HCT116 (cell line): ENCODE results near the gene ORAI1. TPM values are rescaled to one million over a fixed set of nuclear protein-coding genes. Genes with fewer than 3 reads are reported as not detected.

Experiments used
- ATAC-seq: fragments of 200-7000 bp; cut with Tn5 transposase; 2 replicates; pipeline ENCODE4 v1.9.1; 2020; ENCODE audit warnings: mild to moderate bottlenecking, moderate library complexity
- BruUV-seq: library from RNA; stranded (reverse); fragments of 400-500 nt; replicated peaks from 2 replicates; lab custom pipeline; 2021; lab: Mats Ljungman, UMichigan
- CTCF ChIA-PET: fragments of 300-600 bp; sonication (Branson Sonifier 250); formaldehyde crosslinking; loops from one replicate; lab custom pipeline; 2021; ENCODE audit warnings: antibody characterized with exemption; lab: Charles Lee
- POLR2A ChIA-PET: fragments of 300-600, 350-600 bp; sonication (Branson Sonifier 250); formaldehyde crosslinking; loops from one replicate; lab custom pipeline; 2021; ENCODE audit warnings: antibody characterized with exemption; lab: Charles Lee
- RAD21 ChIA-PET, 2 experiments: fragments of 300-600 bp; sonication (Branson Sonifier 250); formaldehyde crosslinking; loops; one replicate each; lab custom pipeline; 2023; ENCODE audit warnings: low total read pairs in 2 of 2; ENCODE audit not compliant: uncharacterized antibody in 2 of 2, unreplicated experiment in 2 of 2, low non-redundant PET in 1 of 2; lab: Charles Lee
- DNase-seq: peaks from one replicate; pipeline ENCODE4 v3.0.0-alpha.2; 2010; ENCODE audit warnings: low read depth, low spot score
- H2AFZ ChIP-seq: fragments of 200-600 bp; shearing (Covaris generic), sonication (generic); 2 replicates; pipeline ENCODE4 v1.6.1; 2017; ENCODE audit warnings: low read depth, mixed run types, mixed read lengths, antibody characterized with exemption, low read length; ENCODE audit not compliant: poor library complexity, severe bottlenecking
- H3K27ac ChIP-seq: 2 replicates; pipeline ENCODE4 v1.5.1; 2012; ENCODE audit warnings: low read depth, low read length
- H3K27me3 ChIP-seq: fragments of 200-600 bp; sonication (generic); 2 replicates; pipeline ENCODE4 v1.6.1; 2016; ENCODE audit warnings: mixed run types, low read length, mixed read lengths; ENCODE audit not compliant: insufficient read depth
- H3K36me3 ChIP-seq, 2 experiments: fragments of 200-500 bp in 1 of 2; fragments of 200-600 bp in 1 of 2; sonication (Bioruptor generic) in 1 of 2; sonication (generic) in 1 of 2; 2 replicates each; pipeline versions ENCODE4 v1.5.1 to v1.6.1; 2014 to 2016; ENCODE audit warnings: low read length in 2 of 2, inconsistent platforms in 1 of 2, mixed read lengths in 1 of 2, mixed run types in 1 of 2; ENCODE audit not compliant: insufficient read depth in 2 of 2, control insufficient read depth in 1 of 2
- H3K4me1 ChIP-seq, 2 experiments: fragments of 200-600 bp in 1 of 2; sonication (generic) in 1 of 2; 2 replicates each; pipeline versions ENCODE4 v1.5.1 to v1.6.1; 2012 to 2017; ENCODE audit warnings: low read length in 2 of 2, inconsistent platforms in 1 of 2, mild to moderate bottlenecking in 1 of 2, mixed read lengths in 1 of 2, mixed run types in 1 of 2, moderate library complexity in 1 of 2; ENCODE audit not compliant: insufficient read depth in 2 of 2, control insufficient read depth in 1 of 2
- H3K4me2 ChIP-seq: fragments of 200-600 bp; sonication (generic); 2 replicates; pipeline ENCODE4 v1.6.1; 2017; ENCODE audit warnings: mixed run types, low read length, mixed read lengths
- H3K4me3 ChIP-seq, 2 experiments: fragments of 200-600 bp in 1 of 2; sonication (generic) in 1 of 2; replicated peaks in 1 of 2; 2 replicates each; pipeline ENCODE4 v1.5.1; 2011 to 2016; ENCODE audit warnings: low read length in 2 of 2, control low read depth in 1 of 2, low read depth in 1 of 2, mild to moderate bottlenecking in 1 of 2, mixed read lengths in 1 of 2, mixed run types in 1 of 2
- H3K79me2 ChIP-seq: fragments of 200-600 bp; sonication (generic); 2 replicates; pipeline ENCODE4 v1.6.1; 2017; ENCODE audit warnings: mild to moderate bottlenecking, mixed run types, low read length, moderate library complexity, mixed read lengths; ENCODE audit not compliant: insufficient read depth
- H3K9ac ChIP-seq: fragments of 200-600 bp; sonication (generic); 2 replicates; pipeline ENCODE4 v1.6.1; 2016; ENCODE audit warnings: low read length, mixed read lengths
- H3K9me2 ChIP-seq: fragments of 200-600 bp; sonication (generic), shearing (Covaris generic); 2 replicates; pipeline ENCODE4 v1.6.1; 2017; ENCODE audit warnings: mixed run types, mild to moderate bottlenecking, moderate library complexity; ENCODE audit not compliant: insufficient read depth
- H3K9me3 ChIP-seq, 2 experiments: fragments of 200-500 bp in 1 of 2; fragments of 200-600 bp in 1 of 2; sonication (Bioruptor generic) in 1 of 2; sonication (generic) in 1 of 2; 2 replicates each; pipeline ENCODE4 v1.6.1; 2014 to 2017; ENCODE audit warnings: low read length in 2 of 2, mixed read lengths in 2 of 2, inconsistent platforms in 1 of 2, low read depth in 1 of 2, mild to moderate bottlenecking in 1 of 2, mixed run types in 1 of 2, moderate library complexity in 1 of 2; ENCODE audit not compliant: control insufficient read depth in 1 of 2, insufficient read depth in 1 of 2
- H4K20me1 ChIP-seq: fragments of 200-600 bp; sonication (generic), shearing (Covaris generic); 2 replicates; pipeline ENCODE4 v1.6.1; 2017; ENCODE audit warnings: mixed run types, mild to moderate bottlenecking, moderate library complexity; ENCODE audit not compliant: insufficient read depth
- CBX3 ChIP-seq: IDR thresholded peaks from 2 replicates; pipeline ENCODE4 v1.6.1; 2012; ENCODE audit warnings: low read depth
- CEBPB ChIP-seq: IDR thresholded peaks from 2 replicates; pipeline ENCODE4 v1.6.1; 2012; ENCODE audit warnings: low read depth
- EGR1 ChIP-seq: IDR thresholded peaks from 2 replicates; pipeline ENCODE4 v1.6.1; 2012; ENCODE audit warnings: low read depth
- EZH2 ChIP-seq: fragments of 200-600 bp; sonication (generic); IDR thresholded peaks from 2 replicates; pipeline ENCODE4 v1.6.1; 2017; ENCODE audit warnings: antibody characterized with exemption, mixed run types
- EZH2phosphoT487 ChIP-seq: fragments of 200-600 bp; IDR thresholded peaks from 2 replicates; pipeline ENCODE4 v1.6.1; 2018; ENCODE audit warnings: antibody characterized with exemption, borderline replicate concordance
- POLR2AphosphoS5 ChIP-seq: IDR thresholded peaks from 2 replicates; pipeline ENCODE4 v1.6.1; 2011; ENCODE audit warnings: mild to moderate bottlenecking, low read depth, low read length, moderate library complexity
- RAD21 ChIP-seq: IDR thresholded peaks from 2 replicates; pipeline ENCODE4 v1.6.1; 2012; ENCODE audit warnings: low read depth, mild to moderate bottlenecking
- ZFX ChIP-seq: fragments of 450-650 bp; IDR thresholded peaks from 2 replicates; pipeline ENCODE4 v1.6.1; 2017
- ZNF274 ChIP-seq: fragments of 200-500 bp; sonication (Bioruptor generic); IDR thresholded peaks from 2 replicates; pipeline ENCODE4 v1.6.1; 2014; ENCODE audit warnings: mild to moderate bottlenecking, low read depth, low read length, inconsistent platforms
- intact Hi-C: fragments of 100-400 bp; cut with micrococcal nuclease; formaldehyde crosslinking; loops from 2 replicates; pipeline ENCODE4 v1.10.0; 2022
- total RNA-seq: library from RNA; stranded (reverse); gene quantifications from one replicate; pipeline ENCODE4 v1.2.1, GENCODE V29; 2021; ENCODE audit not compliant: unreplicated experiment
- TF ChIP-seq, protein P1 (sequence below), 3 experiments: fragments of 200-600 bp in 1 of 3; sonication (generic) in 1 of 3; IDR thresholded peaks in 2 of 3; conservative IDR thresholded peaks in 1 of 3; 2 replicates each; pipeline ENCODE4 v1.5.1; 2012 to 2017; ENCODE audit warnings: low read depth in 2 of 3, low read length in 2 of 3, antibody characterized with exemption in 1 of 3, borderline replicate concordance in 1 of 3, control low read depth in 1 of 3, mild to moderate bottlenecking in 1 of 3, mixed read lengths in 1 of 3, mixed run types in 1 of 3, moderate library complexity in 1 of 3; ENCODE audit not compliant: insufficient read depth in 1 of 3

ORAI1 gene
- total RNA-seq, 1 experiment from 2014 or later, result 20.2 TPM

DNA sequence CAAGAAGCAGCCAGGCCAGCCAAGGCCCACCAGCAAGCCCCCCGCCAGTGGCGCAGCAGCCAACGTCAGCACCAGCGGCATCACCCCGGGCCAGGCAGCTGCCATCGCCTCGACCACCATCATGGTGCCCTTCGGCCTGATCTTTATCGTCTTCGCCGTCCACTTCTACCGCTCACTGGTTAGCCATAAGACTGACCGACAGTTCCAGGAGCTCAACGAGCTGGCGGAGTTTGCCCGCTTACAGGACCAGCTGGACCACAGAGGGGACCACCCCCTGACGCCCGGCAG, 15.0 kb downstream of the ORAI1 start:
- CTCF ChIA-PET, result interaction anchor here (1.0 kb wide), 1 partner anchor 88 kb away, joined by 3 read pairs; no protein-coding TSS in a partner anchor
- Histone ChIP-seq H3K27me3 (no peaks in the 10 kb centered on the region), H4K20me1 (no peaks in the 10 kb centered on the region), H3K9ac (no peak overlapping the region), H3K4me2 (no peak overlapping the region), H3K9me2 (no peaks in the 10 kb centered on the region)
- ATAC-seq, result no peak
- TF ChIP-seq CEBPB, result no peak
- no peak for TF ChIP-seq RAD21
- no peak for TF ChIP-seq EZH2
- TF ChIP-seq EZH2phosphoT487, result no peak
- TF ChIP-seq CBX3, result no peak
- TF ChIP-seq, protein P1, sequence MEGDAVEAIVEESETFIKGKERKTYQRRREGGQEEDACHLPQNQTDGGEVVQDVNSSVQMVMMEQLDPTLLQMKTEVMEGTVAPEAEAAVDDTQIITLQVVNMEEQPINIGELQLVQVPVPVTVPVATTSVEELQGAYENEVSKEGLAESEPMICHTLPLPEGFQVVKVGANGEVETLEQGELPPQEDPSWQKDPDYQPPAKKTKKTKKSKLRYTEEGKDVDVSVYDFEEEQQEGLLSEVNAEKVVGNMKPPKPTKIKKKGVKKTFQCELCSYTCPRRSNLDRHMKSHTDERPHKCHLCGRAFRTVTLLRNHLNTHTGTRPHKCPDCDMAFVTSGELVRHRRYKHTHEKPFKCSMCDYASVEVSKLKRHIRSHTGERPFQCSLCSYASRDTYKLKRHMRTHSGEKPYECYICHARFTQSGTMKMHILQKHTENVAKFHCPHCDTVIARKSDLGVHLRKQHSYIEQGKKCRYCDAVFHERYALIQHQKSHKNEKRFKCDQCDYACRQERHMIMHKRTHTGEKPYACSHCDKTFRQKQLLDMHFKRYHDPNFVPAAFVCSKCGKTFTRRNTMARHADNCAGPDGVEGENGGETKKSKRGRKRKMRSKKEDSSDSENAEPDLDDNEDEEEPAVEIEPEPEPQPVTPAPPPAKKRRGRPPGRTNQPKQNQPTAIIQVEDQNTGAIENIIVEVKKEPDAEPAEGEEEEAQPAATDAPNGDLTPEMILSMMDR (IDR thresholded peaks at IDR 0.05 in 2 of 3, conservative IDR thresholded peaks at IDR 0.05 in 1 of 3; ENCODE audit: borderline replicate concordance in 1 of 3, insufficient read depth in 1 of 3, low read depth in 2 of 3, low read length in 2 of 3), result no peak
- no peak for TF ChIP-seq ZNF274
- no peak for TF ChIP-seq ZFX
- no peak for TF ChIP-seq EGR1
- TF ChIP-seq POLR2AphosphoS5, result no peak
- TF ChIP-seq, all 23 proteins: peak for 0
- Histone ChIP-seq H2AFZ (no peak overlapping the region), H3K36me3 (0 out of 4 replicates have a peak, but pooled peaks cover 0 to 4% of the 10 kb centered on the region in 2 experiments), H3K4me3 (no peak overlapping the region), H3K9me3 (no peaks in the 10 kb centered on the region), H3K27ac (no peak overlapping the region), H3K79me2 (peaks cover 10% of the 10 kb centered on the region; the same call in 1 of the 2 replicates), H3K4me1 (no peaks in the 10 kb centered on the region)
- BruUV-seq, result no TSS peak
- intact Hi-C loops, result no loop called here
- ChIA-PET RAD21 (no interaction called here), POLR2A (no interaction called here)
- no peak for DNase-seq
